PC-3 (cell line): ENCODE data around the gene MAFB.

ENCODE experiments used
- CTCF ChIP-seq: fragments of 300-600 bp; sonication (generic); conservative IDR thresholded peaks from 2 replicates; pipeline ENCODE4 v1.5.1; 2017; ENCODE audit warnings: antibody characterized with exemption, low read depth, mild to moderate bottlenecking, low read length
- EZH2 ChIP-seq: fragments of 300-600 bp; sonication (generic); IDR thresholded peaks from one replicate; pipeline ENCODE4 v1.6.1; 2017; ENCODE audit warnings: antibody characterized with exemption, mild to moderate bottlenecking, low read length; ENCODE audit not compliant: unreplicated experiment

GRCh38 chr20:40638414-40638813 is 50.6 kb downstream of the MAFB start:
- TF ChIP-seq CTCF (no peak), EZH2 (no peak)
